ENCODE results near the gene CEACAM21. TPM values are rescaled to one million over a fixed set of nuclear protein-coding genes. Genes with fewer than 3 reads are reported as not detected.

Gene CEACAM21
- total and polyA plus RNA-seq, 12 donors, result 0.26 to 3.3 (median 0.57) TPM; not detected in 1

DNA sequence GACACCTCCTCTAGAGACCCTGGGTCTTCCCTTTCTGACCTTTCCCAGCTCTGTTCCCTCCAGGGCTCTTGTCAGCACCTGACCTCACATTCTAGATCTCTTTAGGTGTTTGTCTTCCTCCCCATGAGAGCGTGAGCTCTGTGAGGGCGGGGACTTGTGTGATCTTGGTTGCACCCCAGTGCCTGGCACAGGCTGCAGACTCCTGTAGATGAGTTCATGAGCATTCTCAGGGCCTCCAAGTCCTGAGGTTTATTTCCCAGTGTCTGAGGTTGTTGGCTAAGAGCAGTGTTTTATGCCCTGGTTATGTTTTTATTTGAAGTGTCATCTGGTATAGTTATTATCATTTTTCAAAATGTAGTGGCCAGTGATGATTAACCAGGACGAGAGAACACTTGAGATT lies 50.3 kb downstream of the CEACAM21 start:
- Histone ChIP-seq H3K4me1 (peaks cover 0 to 24% (median 0%) of the 10 kb centered on the region in 9 donors), H3K27ac (peak overlapping the region in 1 of 10 donors; percentile 89), H3K27me3 (peaks cover 0 to 28% (median 10%) of the 10 kb centered on the region in 7 donors), H3K9me3 (peaks cover 0 to 16% (median 13%) of the 10 kb centered on the region in 11 donors), H3K4me3 (peak overlapping the region in 3 of 10 donors; percentile 28 to 52 (median 33)), H3K36me3 (no peaks in the 10 kb centered on the region)
- ATAC-seq (no peak), DNase-seq (no peak)
- 43 to 49% methylated on average over 3 of the region's 3 CpGs for WGBS, 2 donors
- intact Hi-C loops (cut with DNase I), result no loop called here
- TF ChIP-seq, protein P1, sequence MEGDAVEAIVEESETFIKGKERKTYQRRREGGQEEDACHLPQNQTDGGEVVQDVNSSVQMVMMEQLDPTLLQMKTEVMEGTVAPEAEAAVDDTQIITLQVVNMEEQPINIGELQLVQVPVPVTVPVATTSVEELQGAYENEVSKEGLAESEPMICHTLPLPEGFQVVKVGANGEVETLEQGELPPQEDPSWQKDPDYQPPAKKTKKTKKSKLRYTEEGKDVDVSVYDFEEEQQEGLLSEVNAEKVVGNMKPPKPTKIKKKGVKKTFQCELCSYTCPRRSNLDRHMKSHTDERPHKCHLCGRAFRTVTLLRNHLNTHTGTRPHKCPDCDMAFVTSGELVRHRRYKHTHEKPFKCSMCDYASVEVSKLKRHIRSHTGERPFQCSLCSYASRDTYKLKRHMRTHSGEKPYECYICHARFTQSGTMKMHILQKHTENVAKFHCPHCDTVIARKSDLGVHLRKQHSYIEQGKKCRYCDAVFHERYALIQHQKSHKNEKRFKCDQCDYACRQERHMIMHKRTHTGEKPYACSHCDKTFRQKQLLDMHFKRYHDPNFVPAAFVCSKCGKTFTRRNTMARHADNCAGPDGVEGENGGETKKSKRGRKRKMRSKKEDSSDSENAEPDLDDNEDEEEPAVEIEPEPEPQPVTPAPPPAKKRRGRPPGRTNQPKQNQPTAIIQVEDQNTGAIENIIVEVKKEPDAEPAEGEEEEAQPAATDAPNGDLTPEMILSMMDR (IDR thresholded peaks at IDR 0.05), result no peak

DNA sequence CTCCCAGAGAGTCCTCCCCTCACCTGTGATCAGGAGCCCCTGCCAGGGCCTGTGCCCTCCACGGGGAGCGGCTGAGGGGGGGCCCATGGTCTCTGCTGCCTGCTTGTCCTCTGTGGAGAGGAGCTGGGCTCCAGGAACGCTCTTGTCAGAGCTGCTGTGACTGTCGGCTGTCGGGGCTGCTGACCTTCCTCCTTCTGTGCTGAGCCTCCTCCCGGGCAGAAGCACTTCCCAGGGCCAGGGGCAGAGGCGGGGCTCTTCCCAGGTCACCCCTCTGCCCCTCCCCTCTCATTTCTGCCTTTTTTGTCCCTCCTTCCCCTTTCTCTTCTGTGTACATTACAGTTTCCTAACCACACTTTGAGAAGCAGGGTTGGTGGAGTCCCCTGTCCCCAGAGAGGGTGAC lies 50.9 kb downstream of the CEACAM21 start, which contains the start of gene CEACAM4:
TSS of gene CEACAM4 (minus strand) at position 198 of the 400 bp plus-strand sequence. CDS start at position 87, 111 bp downstream.
- peak in 7 of 8 donors; percentile 42 to 82 (median 75) for ATAC-seq
- TF ChIP-seq, protein P1 (IDR thresholded peaks at IDR 0.05), result no peak
- peak; percentile 25 to 32 for DNase-seq
- intact Hi-C loops (cut with DNase I), result no loop called here
- Histone ChIP-seq H3K27ac (peak within 1 kb of the TSS in 2 of 10 donors; percentile 64 to 89), H3K9me3 (peaks cover 0 to 22% (median 15%) of the 10 kb centered on the region in 11 donors), H3K36me3 (no peaks in the 10 kb centered on the region), H3K27me3 (peaks cover 0 to 28% (median 10%) of the 10 kb centered on the region in 7 donors), H3K4me3 (peak within 1 kb of the TSS in 5 of 10 donors; percentile 24 to 52 (median 28)), H3K4me1 (peaks cover 0 to 22% (median 0%) of the 10 kb centered on the region in 9 donors)
- WGBS, 2 donors, result 35 to 41% methylated on average over 7 of the region's 7 CpGs

DNA sequence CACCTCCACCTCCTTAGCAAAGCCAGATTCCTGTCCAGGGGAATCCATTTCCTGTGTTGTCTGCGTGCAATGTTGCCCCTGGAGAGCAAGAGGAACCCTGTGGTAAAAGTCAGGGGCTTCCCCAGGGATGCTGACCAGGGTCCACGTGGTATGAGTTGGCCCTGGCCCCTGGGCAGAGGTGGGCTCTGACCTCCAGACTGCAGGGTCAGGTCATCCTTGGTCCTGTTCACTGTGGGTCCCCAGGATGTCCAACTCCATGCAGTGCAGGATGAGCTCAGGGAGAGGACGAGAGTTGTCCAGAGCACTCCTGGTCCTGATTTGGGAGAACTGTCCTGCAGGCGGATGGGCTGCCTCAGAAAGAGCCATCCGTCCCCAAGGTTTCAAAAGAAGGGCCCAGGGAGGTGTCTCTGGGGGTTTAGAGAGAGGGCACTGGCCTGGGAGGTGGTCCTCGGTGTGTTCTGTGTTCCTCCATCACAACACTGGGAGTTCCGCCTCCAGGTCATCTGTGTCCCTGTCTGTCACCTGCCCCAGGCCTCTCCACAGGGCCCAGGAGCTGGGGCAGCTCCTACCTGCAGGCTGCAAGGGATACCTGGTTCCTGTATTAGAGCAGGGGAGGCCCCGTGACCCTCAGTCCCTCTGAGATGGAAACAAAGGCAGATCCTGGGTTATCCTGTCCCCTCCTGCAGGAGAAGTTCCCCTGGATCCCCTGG lies 52.2 kb downstream of the CEACAM21 start:
- peaks cover 0 to 32% (median 10%) of the 10 kb centered on the region in 7 donors for H3K27me3 ChIP-seq
- peaks cover 0 to 26% (median 15%) of the 10 kb centered on the region in 11 donors for H3K9me3 ChIP-seq
- no peaks in the 10 kb centered on the region for H3K36me3 ChIP-seq
- intact Hi-C loops (cut with DNase I), result no loop called here
- TF ChIP-seq, protein P1 (IDR thresholded peaks at IDR 0.05), result no peak
- peaks cover 0 to 11% (median 0%) of the 10 kb centered on the region in 9 donors for H3K4me1 ChIP-seq
- ATAC-seq, result no peak
- no peak overlapping the region for H3K27ac ChIP-seq
- WGBS, 2 donors, result 57 to 62% methylated on average over 8 of the region's 8 CpGs
- H3K4me3 ChIP-seq, result no peak overlapping the region
- DNase-seq, result no peak

Other genes starting within 250 kb of the CEACAM21 start
- 10 to 100 TPM in 8 of 10 donors, 1 to 10 TPM in 2; 9.7 to 44.9 (median 13.2) TPM for gene TGFB1, start 222.2 kb upstream of the CEACAM21 start, total RNA-seq
- gene TGFB1, start 222.2 kb upstream of the CEACAM21 start, polyA plus RNA-seq, result 10 to 100 TPM; 14.0 to 19.9 TPM
- gene B9D2, start 212.0 kb upstream of the CEACAM21 start, total RNA-seq, result 1 to 10 TPM in 9 of 10 donors, under 1 TPM in 1; 1.00 to 5.8 (median 2.3) TPM
- 10 to 100 TPM in 1 of 2 donors, 1 to 10 TPM in 1; 2.5 to 12.6 TPM for gene B9D2, start 212.0 kb upstream of the CEACAM21 start, polyA plus RNA-seq
- gene TMEM91, start 199.6 kb upstream of the CEACAM21 start, total RNA-seq, result 1 to 10 TPM; 1.2 to 4.7 (median 2.0) TPM
- 10 to 100 TPM in 1 of 2 donors, 1 to 10 TPM in 1; 3.8 to 11.3 TPM for gene TMEM91, start 199.6 kb upstream of the CEACAM21 start, polyA plus RNA-seq
- 10 to 100 TPM; 10.6 to 17.8 (median 13.6) TPM for gene EXOSC5, start 178.8 kb upstream of the CEACAM21 start, total RNA-seq
- 10 to 100 TPM; 17.1 to 43.8 TPM for gene EXOSC5, start 178.8 kb upstream of the CEACAM21 start, polyA plus RNA-seq
- gene BCKDHA, start 178.3 kb upstream of the CEACAM21 start, total RNA-seq, result 10 to 100 TPM; 35.5 to 63.0 (median 42.5) TPM
- gene BCKDHA, start 178.3 kb upstream of the CEACAM21 start, polyA plus RNA-seq, result 10 to 100 TPM; 19.5 to 74.6 TPM
- gene B3GNT8, start 148.8 kb upstream of the CEACAM21 start, total RNA-seq, result 10 to 100 TPM in 2 of 10 donors, 1 to 10 TPM in 8; 6.2 to 11.7 (median 8.8) TPM
- 10 to 100 TPM in 1 of 2 donors, 1 to 10 TPM in 1; 3.3 to 13.3 TPM for gene B3GNT8, start 148.8 kb upstream of the CEACAM21 start, polyA plus RNA-seq
- 100 to 1,000 TPM in 5 of 10 donors, 10 to 100 TPM in 5; 80.8 to 139 (median 101) TPM for gene DMAC2, start 136.3 kb upstream of the CEACAM21 start, total RNA-seq
- 100 to 1,000 TPM; 103 to 118 TPM for gene DMAC2, start 136.3 kb upstream of the CEACAM21 start, polyA plus RNA-seq
- under 1 TPM in 1 of 10 donors, not detected in 9; 0.37 TPM for gene ERICH4, start 133.0 kb upstream of the CEACAM21 start, total RNA-seq
- gene ERICH4, start 133.0 kb upstream of the CEACAM21 start, polyA plus RNA-seq, result under 1 TPM in 1 of 2 donors, not detected in 1; 0.10 TPM
- under 1 TPM in 6 of 10 donors, not detected in 4; 0.23 to 0.66 (median 0.46) TPM for gene CEACAM4, start 50.9 kb downstream of the CEACAM21 start, total RNA-seq
- gene CEACAM4, start 50.9 kb downstream of the CEACAM21 start, polyA plus RNA-seq, result under 1 TPM; 0.29 to 0.48 TPM
- gene CEACAM7, start 112.1 kb downstream of the CEACAM21 start, total RNA-seq, result not detected
- gene CEACAM7, start 112.1 kb downstream of the CEACAM21 start, polyA plus RNA-seq, result not detected
- gene CEACAM5, start 132.5 kb downstream of the CEACAM21 start, total RNA-seq, result not detected
- gene CEACAM5, start 132.5 kb downstream of the CEACAM21 start, polyA plus RNA-seq, result under 1 TPM in 1 of 2 donors, not detected in 1; 0.03 TPM
- under 1 TPM in 2 of 10 donors, not detected in 8; 0.10 to 0.12 TPM for gene CEACAM6, start 179.4 kb downstream of the CEACAM21 start, total RNA-seq
- under 1 TPM in 1 of 2 donors, not detected in 1; 0.03 TPM for gene CEACAM6, start 179.4 kb downstream of the CEACAM21 start, polyA plus RNA-seq
- gene CEACAM3, start 220.4 kb downstream of the CEACAM21 start, total RNA-seq, result 1 to 10 TPM in 1 of 10 donors, under 1 TPM in 7, not detected in 2; 0.21 to 1.5 (median 0.40) TPM
- not detected for gene CEACAM3, start 220.4 kb downstream of the CEACAM21 start, polyA plus RNA-seq